RWPE1 (cell line): ENCODE data around the gene LARP1B.

Source experiments
- CTCF ChIA-PET: fragments of 350-600 bp; sonication (Branson Sonifier 250); formaldehyde crosslinking; extraction: SDS; loops from one replicate; lab custom pipeline; 2021; lab: Yijun Ruan, JAX
- POLR2A ChIA-PET: fragments of 400-600 bp; formaldehyde crosslinking; extraction: SDS; loops from one replicate; lab custom pipeline; 2020; ENCODE audit warnings: antibody characterized with exemption; ENCODE audit not compliant: low non-redundant PET; lab: Yijun Ruan, JAX
- DNase-seq: peaks from one replicate; pipeline ENCODE4 v3.0.0; 2012; ENCODE audit warnings: low spot score
- H3K27ac ChIP-seq: fragments of 450-650 bp; 2 replicates; pipeline ENCODE4 v1.5.1; 2017
- TF ChIP-seq, protein P1 (sequence below): fragments of 450-650 bp; conservative IDR thresholded peaks from 2 replicates; pipeline ENCODE4 v1.5.1; 2017; ENCODE audit warnings: low read depth, mild to moderate bottlenecking

Gene LARP1B

DNA sequence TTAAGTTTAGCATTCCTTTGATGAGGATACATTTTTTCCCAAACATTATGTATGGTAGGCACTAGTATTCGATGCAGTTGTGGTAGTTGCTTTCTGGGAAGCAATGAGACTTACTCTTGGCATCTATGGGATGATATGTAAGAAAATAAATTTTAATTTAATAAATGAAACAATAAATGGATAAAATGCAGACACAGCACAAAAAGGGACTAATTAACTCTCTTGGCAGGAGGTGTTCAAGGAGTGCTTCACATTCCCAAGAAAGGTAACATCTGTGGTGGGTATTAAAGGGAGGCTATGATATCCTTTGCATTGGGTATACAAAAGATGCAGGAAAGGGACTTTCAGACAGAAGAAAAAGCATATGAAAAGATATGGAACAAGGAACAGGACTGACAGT, 115.5 kb downstream of the LARP1B start:
- POLR2A ChIA-PET = no interaction called here
- no peak for DNase-seq
- CTCF ChIA-PET = no interaction called here
- H3K27ac ChIP-seq = no peak overlapping the region
- TF ChIP-seq, protein P1, sequence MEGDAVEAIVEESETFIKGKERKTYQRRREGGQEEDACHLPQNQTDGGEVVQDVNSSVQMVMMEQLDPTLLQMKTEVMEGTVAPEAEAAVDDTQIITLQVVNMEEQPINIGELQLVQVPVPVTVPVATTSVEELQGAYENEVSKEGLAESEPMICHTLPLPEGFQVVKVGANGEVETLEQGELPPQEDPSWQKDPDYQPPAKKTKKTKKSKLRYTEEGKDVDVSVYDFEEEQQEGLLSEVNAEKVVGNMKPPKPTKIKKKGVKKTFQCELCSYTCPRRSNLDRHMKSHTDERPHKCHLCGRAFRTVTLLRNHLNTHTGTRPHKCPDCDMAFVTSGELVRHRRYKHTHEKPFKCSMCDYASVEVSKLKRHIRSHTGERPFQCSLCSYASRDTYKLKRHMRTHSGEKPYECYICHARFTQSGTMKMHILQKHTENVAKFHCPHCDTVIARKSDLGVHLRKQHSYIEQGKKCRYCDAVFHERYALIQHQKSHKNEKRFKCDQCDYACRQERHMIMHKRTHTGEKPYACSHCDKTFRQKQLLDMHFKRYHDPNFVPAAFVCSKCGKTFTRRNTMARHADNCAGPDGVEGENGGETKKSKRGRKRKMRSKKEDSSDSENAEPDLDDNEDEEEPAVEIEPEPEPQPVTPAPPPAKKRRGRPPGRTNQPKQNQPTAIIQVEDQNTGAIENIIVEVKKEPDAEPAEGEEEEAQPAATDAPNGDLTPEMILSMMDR = no peak

DNA sequence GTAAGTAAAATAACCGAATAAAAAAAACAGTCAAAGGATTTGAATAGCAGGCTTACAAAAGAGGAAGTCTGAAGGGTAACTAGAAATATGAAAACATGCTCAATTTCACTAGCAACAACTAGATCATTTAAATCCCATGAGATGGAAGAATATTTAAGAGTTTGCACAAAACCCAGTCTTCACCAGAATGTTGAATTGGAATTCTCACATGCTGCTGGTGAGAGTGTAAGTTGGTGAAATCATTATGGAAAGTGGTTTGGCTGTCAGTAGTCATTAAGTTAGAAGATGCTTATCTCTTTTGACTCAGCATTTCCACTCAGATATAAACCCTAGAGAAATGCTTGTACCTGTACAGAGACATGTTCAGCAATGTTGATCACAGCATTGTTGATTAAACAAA, 116.4 kb downstream of the LARP1B start:
- no peak for DNase-seq
- CTCF ChIA-PET = no interaction called here

DNA sequence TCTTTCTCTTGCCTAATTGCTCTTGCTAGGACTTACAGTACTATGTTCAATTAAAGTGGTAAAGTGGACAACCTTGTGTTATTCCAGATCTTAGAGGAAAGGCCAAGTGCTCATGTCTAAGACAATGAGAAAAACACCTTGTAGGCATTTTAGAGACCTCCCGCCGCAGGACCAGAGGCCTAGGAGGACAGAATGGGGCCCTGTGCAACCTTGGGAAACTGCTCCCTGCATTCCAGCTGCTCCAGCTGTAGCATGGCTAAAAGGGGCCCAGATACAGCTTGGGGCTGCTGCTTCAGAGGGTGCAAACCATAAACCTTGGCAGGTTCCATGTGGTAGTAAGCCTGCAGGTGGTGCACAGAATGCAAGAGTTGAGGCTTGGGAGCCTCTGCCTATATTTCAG, 125.5 kb downstream of the LARP1B start:
- ChIA-PET POLR2A (no interaction called here), CTCF (interaction anchor here (0.6 kb wide), 2 partner anchors 15 to 537 kb away, joined by 3 to 7 read pairs; no protein-coding TSS in a partner anchor)
- no peak for DNase-seq
- TF ChIP-seq, protein P1 = no peak
- H3K27ac ChIP-seq = no peak overlapping the region

More for the DNA sequence above, 116.4 kb downstream of the LARP1B start:
- POLR2A ChIA-PET = no interaction called here
- H3K27ac ChIP-seq = no peak overlapping the region
- TF ChIP-seq, protein P1 = no peak

DNA sequence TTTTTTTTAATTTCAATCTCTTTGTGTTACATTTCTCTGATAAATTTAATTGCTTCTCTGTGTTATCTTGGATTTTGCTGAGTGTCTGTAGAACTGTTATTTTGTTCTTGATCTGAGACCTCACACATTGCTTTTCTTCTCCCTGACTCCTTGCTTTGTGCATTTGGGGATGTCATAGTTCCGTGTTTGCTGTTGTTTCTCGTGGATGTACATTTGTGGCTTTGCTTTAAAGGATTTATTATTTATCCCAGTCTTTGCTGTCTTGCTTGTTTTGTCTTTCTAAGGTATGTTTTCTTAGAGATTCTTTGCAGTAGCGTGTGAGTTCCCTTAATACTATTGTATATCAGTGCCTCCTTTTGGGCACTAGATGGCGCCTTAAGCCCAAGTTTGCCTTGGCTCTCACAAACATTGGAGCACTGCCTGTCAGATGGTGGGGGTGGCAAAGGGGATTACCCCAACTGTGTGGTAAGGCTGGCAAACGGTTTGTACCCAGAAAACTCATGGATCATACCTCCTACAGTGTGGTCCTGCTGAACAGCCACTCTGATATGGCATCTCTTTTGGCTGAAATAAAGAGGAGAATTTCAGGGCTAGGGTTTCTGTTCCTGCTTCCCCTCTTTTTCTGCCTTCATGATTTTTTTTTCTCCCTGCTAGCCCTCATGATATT, 130.1 kb downstream of the LARP1B start:
- POLR2A ChIA-PET = no interaction called here

DNA sequence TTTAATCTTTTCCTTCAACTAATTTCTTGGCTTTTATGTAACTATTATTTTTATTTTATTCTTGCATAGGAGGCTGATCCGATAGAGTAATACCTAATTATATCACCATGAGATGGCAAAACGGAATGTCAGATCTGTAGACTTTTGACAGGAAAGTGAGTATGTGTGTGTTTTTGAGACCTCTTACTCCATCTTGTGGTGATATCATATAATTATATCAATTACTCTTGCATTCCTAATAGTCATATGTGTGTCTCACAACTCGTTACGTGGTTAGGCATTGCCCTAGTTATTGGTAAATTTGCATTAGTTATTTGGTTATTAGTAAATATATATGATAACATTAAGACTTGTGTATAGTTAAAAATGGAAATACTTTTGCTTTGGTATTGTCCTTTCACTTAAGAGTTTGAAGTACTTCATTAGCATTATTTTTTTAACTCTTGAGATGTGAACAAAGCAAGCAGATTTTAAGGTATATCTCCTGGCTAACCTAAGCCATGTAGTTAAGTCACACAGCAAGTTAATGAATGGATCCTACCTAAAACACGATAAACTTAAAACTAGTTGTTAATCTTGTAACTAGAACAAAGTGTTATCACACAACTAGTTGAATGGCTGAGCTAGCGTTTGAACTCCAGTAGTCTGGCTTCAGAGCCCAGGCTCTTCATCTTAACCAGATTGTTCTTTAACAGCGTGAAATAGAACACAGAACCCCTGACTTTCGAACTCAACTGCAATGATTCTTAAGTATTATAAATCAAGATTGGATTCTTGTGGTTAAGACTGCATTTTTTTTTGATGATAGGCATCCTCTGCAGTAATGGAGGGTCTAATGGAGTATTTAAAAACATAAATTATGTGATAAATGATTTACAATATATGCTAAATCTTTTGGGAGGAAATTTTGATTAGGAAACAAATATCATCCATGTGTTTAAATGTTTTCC, 159.4 kb downstream of the LARP1B start:
- no peak overlapping the region for H3K27ac ChIP-seq
- peak; percentile 53 for DNase-seq
- TF ChIP-seq, protein P1 = peak; percentile 24; the same call in 1 of the 2 replicates
- CTCF ChIA-PET = interaction anchor here (0.6 kb wide), 1 partner anchor 159 kb away, joined by 3 read pairs; no protein-coding TSS in a partner anchor
- POLR2A ChIA-PET = no interaction called here

More for the DNA sequence above, 130.1 kb downstream of the LARP1B start:
- TF ChIP-seq, protein P1 = peak; percentile 89
- CTCF ChIA-PET = interaction anchor here (0.6 to 1.1 kb wide), 17 partner anchors 8 to 672 kb away, joined by 3 to 7 read pairs (median 4); no protein-coding TSS in a partner anchor
- peak; percentile 60 for DNase-seq
- no peak overlapping the region for H3K27ac ChIP-seq

DNA sequence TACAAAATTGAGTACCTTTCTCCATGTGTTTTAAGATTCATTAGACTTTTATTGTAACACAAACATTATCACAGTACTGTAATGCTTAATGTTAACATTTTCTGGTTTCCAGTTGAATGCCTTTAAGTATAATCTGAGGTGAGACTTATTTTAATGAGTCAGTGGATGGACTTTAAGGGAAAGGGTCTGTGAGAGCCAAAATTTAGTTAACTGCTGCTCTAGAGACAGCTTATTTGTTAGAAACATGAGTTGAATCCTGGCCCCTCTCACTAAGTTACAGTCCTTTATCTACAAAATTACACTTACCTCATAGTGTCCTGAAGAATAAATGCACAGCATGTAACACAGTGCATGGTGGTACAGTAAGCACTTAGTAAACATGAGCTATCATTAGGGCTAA, 160.5 kb downstream of the LARP1B start:
- H3K27ac ChIP-seq = no peak overlapping the region
- TF ChIP-seq, protein P1 = no peak
- ChIA-PET CTCF (no interaction called here), POLR2A (no interaction called here)
- no peak for DNase-seq
